DMS53 (cell line): ENCODE measurements around the gene JARID2.

ENCODE experiments used
- DNase-seq: peaks from one replicate; lab custom pipeline; 2025; lab: John Stamatoyannopoulos, UW

Gene JARID2

GRCh38 chr6:15264902-15265761 is 19.3 kb downstream of the JARID2 start:
- DNase-seq: no peak

GRCh38 chr6:15265787-15266186 is 19.9 kb downstream of the JARID2 start:
- DNase-seq: no peak

GRCh38 chr6:15266423-15266996 is 20.6 kb downstream of the JARID2 start:
- DNase-seq: no peak

GRCh38 chr6:15267221-15267620 is 21.4 kb downstream of the JARID2 start:
- DNase-seq: no peak

GRCh38 chr6:15268137-15268908 is 22.5 kb downstream of the JARID2 start:
- no peak for DNase-seq

GRCh38 chr6:15269011-15269410 is 23.1 kb downstream of the JARID2 start:
- no peak for DNase-seq

- no peak for DNase-seq
Observed at GRCh38 chr6:15269619-15270018, 23.8 kb downstream of the JARID2 start.

GRCh38 chr6:15270402-15270801 is 24.5 kb downstream of the JARID2 start:
- DNase-seq: no peak

- DNase-seq: no peak
Observed at GRCh38 chr6:15272562-15272961, 26.7 kb downstream of the JARID2 start.

- DNase-seq: no peak
Observed at GRCh38 chr6:15274692-15275387, 29.0 kb downstream of the JARID2 start.

- no peak for DNase-seq
Observed at GRCh38 chr6:15276036-15276985, 30.4 kb downstream of the JARID2 start.

GRCh38 chr6:15279047-15279661 is 33.3 kb downstream of the JARID2 start:
- no peak for DNase-seq

- DNase-seq: no peak
Observed at GRCh38 chr6:15280028-15280427, 34.2 kb downstream of the JARID2 start.

GRCh38 chr6:15280961-15281360 is 35.1 kb downstream of the JARID2 start:
- DNase-seq: no peak

GRCh38 chr6:15282334-15282733 is 36.5 kb downstream of the JARID2 start:
- DNase-seq: no peak

- no peak for DNase-seq
Observed at GRCh38 chr6:15283986-15284361, 38.1 kb downstream of the JARID2 start.

- DNase-seq: no peak
Observed at GRCh38 chr6:15284743-15285142, 38.9 kb downstream of the JARID2 start.

- no peak for DNase-seq
Observed at GRCh38 chr6:15285682-15286294, 39.9 kb downstream of the JARID2 start.

- no peak for DNase-seq
Observed at GRCh38 chr6:15287670-15288375, 42.0 kb downstream of the JARID2 start.

- no peak for DNase-seq
Observed at GRCh38 chr6:15288856-15289255, 43.0 kb downstream of the JARID2 start.
